Astrocyte (in vitro differentiated cells and primary cell): ENCODE data around the gene DMP1. TPM values are rescaled to one million over a fixed set of nuclear protein-coding genes. Genes with fewer than 3 reads are reported as not detected.

Experiments
- DNase-seq: peaks from one replicate; pipeline ENCODE4 v3.0.0-alpha.2; 2010; ENCODE audit warnings: low read depth
- FAIRE-seq: peaks from 2 replicates; lab custom pipeline; 2011; peaks lifted over from hg19 to GRCh38; lab: Jason Lieb, UNC
- H2AFZ ChIP-seq: 2 replicates; pipeline ENCODE4 v1.6.0; 2012; ENCODE audit warnings: low read depth, low read length, inconsistent platforms
- H3K27ac ChIP-seq: 2 replicates; pipeline ENCODE4 v1.5.1; 2011; ENCODE audit warnings: low read depth, low read length, inconsistent platforms
- H3K27me3 ChIP-seq: 2 replicates; pipeline ENCODE4 v1.6.0; 2011; ENCODE audit warnings: low read length, inconsistent platforms; ENCODE audit not compliant: insufficient read depth
- H3K36me3 ChIP-seq: 2 replicates; pipeline ENCODE4 v1.5.1; 2011; ENCODE audit warnings: low read length, inconsistent platforms; ENCODE audit not compliant: insufficient read depth
- H3K4me1 ChIP-seq: 2 replicates; pipeline ENCODE4 v1.5.1; 2011; ENCODE audit warnings: low read length, inconsistent platforms; ENCODE audit not compliant: insufficient read depth
- H3K4me2 ChIP-seq: 2 replicates; pipeline ENCODE4 v1.6.0; 2012; ENCODE audit warnings: low read length, inconsistent platforms
- H3K4me3 ChIP-seq: 2 replicates; pipeline ENCODE4 v1.5.1; 2011; ENCODE audit warnings: low read depth, mild to moderate bottlenecking, low read length, inconsistent platforms; ENCODE audit not compliant: insufficient read depth
- H3K79me2 ChIP-seq: 2 replicates; pipeline ENCODE4 v1.6.0; 2012; ENCODE audit warnings: mild to moderate bottlenecking, low read length, inconsistent platforms; ENCODE audit not compliant: insufficient read depth
- H3K9ac ChIP-seq: 2 replicates; pipeline ENCODE4 v1.6.0; 2012; ENCODE audit warnings: mild to moderate bottlenecking, low read length, inconsistent platforms
- H3K9me3 ChIP-seq: 2 replicates; pipeline ENCODE4 v1.5.1; 2012; ENCODE audit warnings: low read depth, mild to moderate bottlenecking, low read length, inconsistent platforms; ENCODE audit not compliant: insufficient read depth
- H4K20me1 ChIP-seq: 2 replicates; pipeline ENCODE4 v1.6.0; 2012; ENCODE audit warnings: low read length, inconsistent platforms; ENCODE audit not compliant: insufficient read depth
- H3K27ac Mint-ChIP-seq: one replicate; pipeline ENCODE4 v1.8.0; 2021; ENCODE audit warnings: mild to moderate bottlenecking, mixed read lengths; ENCODE audit not compliant: unreplicated experiment
- H3K27me3 Mint-ChIP-seq: one replicate; pipeline ENCODE4 v1.8.0; 2021; ENCODE audit warnings: low read depth, mixed read lengths; ENCODE audit not compliant: unreplicated experiment
- H3K36me3 Mint-ChIP-seq: one replicate; pipeline ENCODE4 v1.8.0; 2021; ENCODE audit warnings: low read depth, mixed read lengths; ENCODE audit not compliant: unreplicated experiment
- H3K4me1 Mint-ChIP-seq: one replicate; pipeline ENCODE4 v1.8.0; 2021; ENCODE audit warnings: low read depth, mixed read lengths; ENCODE audit not compliant: unreplicated experiment
- H3K4me3 Mint-ChIP-seq: one replicate; pipeline ENCODE4 v1.8.0; 2021; ENCODE audit warnings: mild to moderate bottlenecking, moderate library complexity, mixed read lengths; ENCODE audit not compliant: unreplicated experiment
- H3K9me3 Mint-ChIP-seq: one replicate; pipeline ENCODE4 v1.8.0; 2021; ENCODE audit warnings: mild to moderate bottlenecking, mixed read lengths; ENCODE audit not compliant: unreplicated experiment
- EZH2 ChIP-seq: IDR thresholded peaks from 2 replicates; pipeline ENCODE4 v1.6.1; 2012; ENCODE audit warnings: mild to moderate bottlenecking, low read length, inconsistent platforms; ENCODE audit not compliant: insufficient read depth
- total RNA-seq: library from RNA; stranded (reverse); gene quantifications from 2 replicates; pipeline ENCODE4 v1.2.1, GENCODE V29; 2021
- TF ChIP-seq, protein P1 (sequence below): IDR thresholded peaks from 2 replicates; pipeline ENCODE4 v1.5.1; 2011; ENCODE audit warnings: low read depth, mild to moderate bottlenecking, inconsistent platforms, low read length, moderate library complexity; ENCODE audit not compliant: insufficient read depth

DMP1 gene
- total RNA-seq, 1 donor from 2014 or later = 0.11 TPM

DNA sequence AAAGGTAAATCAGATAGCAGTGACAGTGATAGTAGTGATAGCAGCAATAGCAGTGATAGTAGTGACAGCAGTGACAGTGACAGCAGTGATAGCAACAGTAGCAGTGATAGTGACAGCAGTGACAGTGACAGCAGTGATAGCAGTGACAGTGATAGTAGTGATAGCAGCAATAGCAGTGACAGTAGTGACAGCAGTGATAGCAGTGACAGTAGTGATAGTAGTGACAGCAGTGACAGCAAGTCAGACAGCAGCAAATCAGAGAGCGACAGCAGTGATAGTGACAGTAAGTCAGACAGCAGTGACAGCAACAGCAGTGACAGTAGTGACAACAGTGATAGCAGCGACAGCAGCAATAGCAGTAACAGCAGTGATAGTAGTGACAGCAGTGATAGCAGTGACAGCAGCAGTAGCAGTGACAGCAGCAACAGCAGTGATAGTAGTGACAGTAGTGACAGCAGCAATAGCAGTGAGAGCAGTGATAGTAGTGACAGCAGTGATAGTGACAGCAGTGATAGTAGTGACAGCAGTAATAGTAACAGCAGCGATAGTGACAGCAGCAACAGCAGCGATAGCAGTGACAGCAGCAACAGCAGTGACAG, 35.7 kb upstream of the DMP1 start:
- Histone ChIP-seq H3K4me3 (no peak overlapping the region), H2AFZ (no peak overlapping the region), H3K9me3 (no peaks in the 10 kb centered on the region), H3K27me3 (peaks cover 2% of the 10 kb centered on the region), H4K20me1 (no peaks in the 10 kb centered on the region), H3K9ac (no peak overlapping the region), H3K27ac (no peak overlapping the region), H3K79me2 (no peaks in the 10 kb centered on the region), H3K36me3 (no peaks in the 10 kb centered on the region), H3K4me1 (no peaks in the 10 kb centered on the region), H3K4me2 (no peak overlapping the region)
- TF ChIP-seq, protein P1, sequence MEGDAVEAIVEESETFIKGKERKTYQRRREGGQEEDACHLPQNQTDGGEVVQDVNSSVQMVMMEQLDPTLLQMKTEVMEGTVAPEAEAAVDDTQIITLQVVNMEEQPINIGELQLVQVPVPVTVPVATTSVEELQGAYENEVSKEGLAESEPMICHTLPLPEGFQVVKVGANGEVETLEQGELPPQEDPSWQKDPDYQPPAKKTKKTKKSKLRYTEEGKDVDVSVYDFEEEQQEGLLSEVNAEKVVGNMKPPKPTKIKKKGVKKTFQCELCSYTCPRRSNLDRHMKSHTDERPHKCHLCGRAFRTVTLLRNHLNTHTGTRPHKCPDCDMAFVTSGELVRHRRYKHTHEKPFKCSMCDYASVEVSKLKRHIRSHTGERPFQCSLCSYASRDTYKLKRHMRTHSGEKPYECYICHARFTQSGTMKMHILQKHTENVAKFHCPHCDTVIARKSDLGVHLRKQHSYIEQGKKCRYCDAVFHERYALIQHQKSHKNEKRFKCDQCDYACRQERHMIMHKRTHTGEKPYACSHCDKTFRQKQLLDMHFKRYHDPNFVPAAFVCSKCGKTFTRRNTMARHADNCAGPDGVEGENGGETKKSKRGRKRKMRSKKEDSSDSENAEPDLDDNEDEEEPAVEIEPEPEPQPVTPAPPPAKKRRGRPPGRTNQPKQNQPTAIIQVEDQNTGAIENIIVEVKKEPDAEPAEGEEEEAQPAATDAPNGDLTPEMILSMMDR = no peak
- no peak for TF ChIP-seq EZH2
- H3K4me1 Mint-ChIP-seq = no peaks in the 10 kb centered on the region
- H3K4me3 Mint-ChIP-seq = no peak overlapping the region
- peaks cover 2% of the 10 kb centered on the region for H3K27me3 Mint-ChIP-seq
- no peaks in the 10 kb centered on the region for H3K36me3 Mint-ChIP-seq
- DNase-seq (no peak), FAIRE-seq (no peak)
- H3K27ac Mint-ChIP-seq = no peak overlapping the region
- H3K9me3 Mint-ChIP-seq = no peaks in the 10 kb centered on the region

DNA sequence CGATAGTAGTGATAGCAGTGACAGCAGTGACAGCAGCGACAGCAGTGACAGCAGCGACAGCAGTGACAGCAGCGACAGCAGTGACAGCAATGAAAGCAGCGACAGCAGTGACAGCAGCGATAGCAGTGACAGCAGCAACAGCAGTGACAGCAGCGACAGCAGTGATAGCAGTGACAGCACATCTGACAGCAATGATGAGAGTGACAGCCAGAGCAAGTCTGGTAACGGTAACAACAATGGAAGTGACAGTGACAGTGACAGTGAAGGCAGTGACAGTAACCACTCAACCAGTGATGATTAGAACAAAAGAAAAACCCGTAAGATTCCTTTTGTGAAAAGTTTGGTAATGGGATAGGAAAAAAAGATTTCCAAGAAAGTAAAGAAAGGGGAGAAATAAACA, 33.8 kb upstream of the DMP1 start:
- Mint-ChIP-seq H3K4me1 (no peaks in the 10 kb centered on the region), H3K9me3 (no peaks in the 10 kb centered on the region), H3K27me3 (peaks cover 5% of the 10 kb centered on the region), H3K4me3 (no peak overlapping the region), H3K36me3 (no peaks in the 10 kb centered on the region), H3K27ac (no peak overlapping the region)
- Histone ChIP-seq H2AFZ (no peak overlapping the region), H3K9me3 (no peaks in the 10 kb centered on the region), H3K27me3 (peaks cover 8% of the 10 kb centered on the region), H3K4me1 (no peaks in the 10 kb centered on the region), H4K20me1 (no peaks in the 10 kb centered on the region), H3K9ac (no peak overlapping the region), H3K79me2 (no peaks in the 10 kb centered on the region), H3K4me3 (no peak overlapping the region), H3K36me3 (no peaks in the 10 kb centered on the region), H3K4me2 (no peak overlapping the region), H3K27ac (no peak overlapping the region)
- no peak for FAIRE-seq
- no peak for TF ChIP-seq EZH2
- TF ChIP-seq, protein P1 = no peak
- no peak for DNase-seq

DNA sequence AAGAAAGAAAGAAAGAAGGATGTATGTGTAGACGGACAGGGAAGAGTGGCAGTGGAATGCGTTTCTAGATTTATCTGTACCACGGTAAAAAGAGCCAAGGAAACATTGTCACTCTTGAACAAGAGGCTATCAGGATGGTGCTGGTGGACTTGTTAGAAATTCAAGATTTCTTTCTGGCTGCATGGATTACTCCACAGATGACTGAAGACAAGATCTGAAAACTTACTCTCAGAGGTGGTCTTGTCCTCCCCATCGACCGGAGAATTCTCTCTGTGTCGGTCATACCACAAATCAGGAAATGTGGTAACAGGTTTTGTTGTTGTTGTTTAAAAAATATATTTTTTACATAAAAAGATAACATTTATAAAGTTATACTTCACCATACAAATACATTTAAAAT, 30.0 kb upstream of the DMP1 start:
- Histone ChIP-seq H2AFZ (no peak overlapping the region), H3K4me3 (no peak overlapping the region), H3K79me2 (no peaks in the 10 kb centered on the region), H3K9me3 (no peaks in the 10 kb centered on the region), H3K4me2 (no peak overlapping the region), H3K9ac (no peak overlapping the region), H3K4me1 (no peaks in the 10 kb centered on the region), H4K20me1 (no peaks in the 10 kb centered on the region), H3K27me3 (peaks cover 8% of the 10 kb centered on the region), H3K27ac (no peak overlapping the region), H3K36me3 (no peaks in the 10 kb centered on the region)
- no peak for FAIRE-seq
- no peak for DNase-seq
- Mint-ChIP-seq H3K27me3 (peaks cover 10% of the 10 kb centered on the region), H3K4me1 (no peaks in the 10 kb centered on the region), H3K9me3 (no peaks in the 10 kb centered on the region), H3K4me3 (no peak overlapping the region), H3K36me3 (no peaks in the 10 kb centered on the region), H3K27ac (no peak overlapping the region)
- no peak for TF ChIP-seq EZH2
- TF ChIP-seq, protein P1 = no peak
